ENCODE measurements around the gene MINDY4. TPM values are rescaled to one million over a fixed set of nuclear protein-coding genes. Genes with fewer than 3 reads are reported as not detected.

The MINDY4 gene
- total RNA-seq, 1 donor from 2014 or later = 5.2 TPM

DNA sequence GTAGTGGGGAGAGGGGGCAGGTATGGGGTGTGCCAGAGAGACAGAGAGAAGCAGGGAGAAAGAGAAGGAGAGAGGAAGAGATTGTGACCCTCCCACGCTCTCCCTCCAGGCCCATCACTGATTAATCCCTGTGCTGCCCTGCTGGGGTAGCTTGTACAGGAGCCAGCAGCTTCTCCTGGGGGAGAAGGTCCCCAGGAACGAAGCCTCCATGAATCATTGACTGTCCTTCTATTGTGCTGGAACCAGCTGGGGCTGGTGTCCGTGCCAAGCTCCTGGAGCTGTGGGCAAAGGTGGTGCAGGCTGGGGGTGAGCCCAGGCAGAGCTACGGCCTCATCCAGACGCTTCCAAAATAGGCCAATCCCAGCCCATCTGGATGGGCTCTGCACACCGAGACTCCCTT, 161.3 kb downstream of the MINDY4 start:
- DNase-seq = no peak

DNA sequence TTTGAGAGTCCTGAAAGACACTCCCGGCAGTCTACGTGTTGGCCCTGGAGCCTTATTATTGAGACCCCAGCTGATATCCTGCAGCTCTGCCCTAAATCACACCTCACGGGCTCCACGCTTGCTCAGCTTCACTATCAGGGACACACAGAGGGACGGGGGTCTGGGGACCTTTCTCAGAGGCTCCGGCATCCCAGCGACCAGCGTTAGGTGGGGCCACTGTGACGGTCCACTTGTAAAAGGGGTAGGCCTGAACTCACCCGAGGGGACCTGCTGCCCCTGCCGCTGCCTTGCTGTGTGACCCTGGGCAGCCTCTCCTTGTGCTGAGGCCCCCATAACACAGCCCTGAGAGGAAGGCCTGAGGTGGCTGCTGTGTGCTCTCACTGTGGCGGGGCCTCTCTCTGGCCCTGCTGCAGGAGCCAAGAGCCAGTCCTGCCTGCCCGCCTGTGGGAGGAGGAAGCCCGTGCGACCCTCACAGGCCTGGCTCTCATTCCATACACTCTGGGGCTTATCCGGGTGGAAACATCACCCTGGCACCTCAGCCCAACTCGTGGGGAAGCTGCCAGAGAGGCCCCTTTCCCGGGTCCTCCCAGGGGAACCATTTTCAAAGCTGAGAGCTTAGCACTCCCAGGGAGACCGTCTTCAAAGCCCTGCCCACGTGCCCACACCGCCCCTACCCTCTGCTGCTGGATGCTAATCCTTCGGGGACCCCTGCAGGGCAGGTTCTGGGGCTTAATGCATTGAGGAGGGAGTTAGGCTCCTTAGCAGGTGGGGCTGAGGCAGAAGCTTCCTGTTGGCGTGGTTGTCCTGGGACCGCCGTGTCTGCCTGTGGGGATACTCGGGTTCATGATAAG, 162.1 kb downstream of the MINDY4 start:
- DNase-seq = no peak

DNA sequence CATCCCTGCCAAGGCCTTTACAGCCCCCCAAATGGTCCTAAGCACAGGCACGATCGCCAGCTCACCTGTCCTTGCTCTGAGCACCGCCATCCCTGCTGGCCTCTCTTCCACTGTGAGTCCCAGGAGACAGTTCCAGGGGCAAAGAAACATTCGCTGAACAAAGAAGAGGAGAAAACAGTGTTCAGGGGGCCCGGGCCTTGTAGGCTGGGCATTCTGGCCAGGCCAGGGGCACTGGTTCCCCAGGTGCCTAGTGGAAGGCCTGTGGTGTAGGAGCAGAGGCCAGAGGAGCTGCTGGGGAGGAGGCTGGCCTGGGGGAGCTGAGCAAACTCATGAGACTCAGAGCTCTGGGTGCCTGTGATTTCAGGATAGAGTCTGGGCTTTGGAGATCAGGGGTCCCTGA, 163.0 kb downstream of the MINDY4 start:
- DNase-seq = no peak

DNA sequence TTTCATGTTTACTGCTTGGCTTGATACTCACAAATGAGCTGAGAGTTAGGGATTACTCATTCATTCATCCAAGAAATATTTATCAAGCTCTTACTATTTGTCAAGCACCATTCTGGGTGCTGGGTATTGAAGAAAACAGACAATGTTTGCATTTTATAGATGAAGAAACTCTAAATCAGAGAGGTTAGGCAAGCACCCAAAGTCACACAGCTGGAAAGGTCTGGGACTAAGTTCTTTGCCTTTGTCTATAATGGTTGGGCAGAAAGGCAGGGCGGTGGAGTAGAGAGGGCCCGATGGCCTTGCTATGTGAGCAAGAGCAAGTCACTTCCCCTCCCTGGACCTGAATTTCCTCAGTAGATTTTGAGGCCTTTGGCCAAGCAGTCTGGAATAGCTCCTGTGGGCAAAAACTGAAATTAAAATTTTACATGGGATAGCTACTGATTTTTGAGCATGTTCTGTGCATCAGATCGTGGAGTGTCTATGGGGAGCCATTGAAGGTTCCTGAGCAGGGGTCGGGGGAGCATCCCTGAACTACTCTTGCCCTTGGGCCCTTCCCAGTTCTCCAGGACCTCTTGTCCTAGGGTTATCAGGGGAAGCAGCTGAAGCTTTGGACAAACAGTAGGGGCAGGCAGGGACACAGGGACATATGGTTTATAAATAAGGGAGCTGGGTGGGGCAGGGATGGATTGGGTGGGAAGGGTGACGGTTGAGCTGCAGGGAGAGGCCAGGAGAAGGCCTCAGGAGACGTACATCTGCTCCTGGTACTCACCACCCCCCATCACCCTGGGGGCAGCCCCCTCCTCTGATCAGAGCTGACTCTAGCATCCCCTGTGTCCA, 163.7 kb downstream of the MINDY4 start:
- no peak for DNase-seq

DNA sequence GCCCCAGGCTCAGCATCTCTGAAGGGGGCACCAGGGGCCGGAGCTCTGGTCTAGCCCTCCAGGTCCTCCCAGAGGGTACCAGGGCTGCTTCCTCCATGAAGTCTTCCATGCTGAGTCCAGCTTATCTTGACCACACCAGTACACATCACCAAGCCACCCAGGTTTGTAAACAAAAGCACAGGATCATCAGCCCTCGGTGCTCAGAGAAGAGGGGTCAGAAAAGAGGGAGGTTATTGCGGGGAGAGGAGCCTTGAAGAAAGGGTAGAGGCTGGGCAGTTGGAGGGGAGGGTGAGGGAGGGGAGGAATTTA, 164.3 kb downstream of the MINDY4 start:
- DNase-seq = no peak

DNA sequence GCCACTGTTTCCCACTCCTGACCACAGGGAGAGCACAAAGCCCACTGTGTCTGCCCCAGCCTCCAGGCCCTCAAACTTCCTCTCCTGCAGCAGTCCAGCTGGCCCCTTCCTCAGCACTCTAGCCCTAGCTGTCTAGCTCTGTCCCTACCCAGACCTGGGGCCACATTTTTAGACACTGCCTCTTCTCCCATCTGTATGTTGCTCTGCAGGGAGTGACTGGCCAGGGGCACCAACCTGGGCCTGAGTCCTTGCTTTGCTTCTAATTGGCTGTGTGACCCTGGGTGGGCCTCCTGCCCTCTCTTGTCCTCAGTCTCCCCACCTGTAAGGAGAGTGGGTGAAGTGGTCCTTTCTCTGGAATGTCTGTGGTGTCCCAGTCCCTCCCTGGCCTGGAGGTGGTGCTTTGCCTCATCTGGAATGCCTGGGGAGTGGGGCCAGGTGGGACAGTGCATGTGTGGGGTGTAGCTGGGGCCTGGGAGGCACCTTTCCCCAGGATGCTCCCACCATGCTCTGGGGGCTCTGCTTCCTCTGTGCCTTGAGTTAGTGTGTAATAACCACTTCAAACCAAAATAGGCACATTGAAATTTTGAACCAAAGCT, 165.5 kb downstream of the MINDY4 start:
- DNase-seq = no peak

DNA sequence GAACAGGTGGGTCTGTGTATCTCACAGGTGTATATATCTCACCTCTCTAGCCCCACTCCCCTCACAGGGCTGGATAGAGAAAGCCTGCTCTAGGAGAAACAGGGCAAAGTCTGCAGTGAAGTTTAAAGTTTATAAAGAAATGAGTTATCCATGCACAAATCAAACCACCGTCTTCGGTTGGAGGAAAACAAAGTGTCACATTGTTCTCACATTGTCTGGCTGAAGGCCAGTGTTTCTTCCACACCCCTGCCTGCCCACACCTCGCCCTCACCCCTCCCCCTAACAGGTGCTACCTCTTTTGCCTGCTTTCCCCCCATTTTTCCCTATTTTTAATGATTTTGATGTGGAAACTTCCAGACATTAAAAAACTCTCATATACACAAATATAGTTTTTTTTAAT, 166.2 kb downstream of the MINDY4 start:
- DNase-seq = no peak

DNA sequence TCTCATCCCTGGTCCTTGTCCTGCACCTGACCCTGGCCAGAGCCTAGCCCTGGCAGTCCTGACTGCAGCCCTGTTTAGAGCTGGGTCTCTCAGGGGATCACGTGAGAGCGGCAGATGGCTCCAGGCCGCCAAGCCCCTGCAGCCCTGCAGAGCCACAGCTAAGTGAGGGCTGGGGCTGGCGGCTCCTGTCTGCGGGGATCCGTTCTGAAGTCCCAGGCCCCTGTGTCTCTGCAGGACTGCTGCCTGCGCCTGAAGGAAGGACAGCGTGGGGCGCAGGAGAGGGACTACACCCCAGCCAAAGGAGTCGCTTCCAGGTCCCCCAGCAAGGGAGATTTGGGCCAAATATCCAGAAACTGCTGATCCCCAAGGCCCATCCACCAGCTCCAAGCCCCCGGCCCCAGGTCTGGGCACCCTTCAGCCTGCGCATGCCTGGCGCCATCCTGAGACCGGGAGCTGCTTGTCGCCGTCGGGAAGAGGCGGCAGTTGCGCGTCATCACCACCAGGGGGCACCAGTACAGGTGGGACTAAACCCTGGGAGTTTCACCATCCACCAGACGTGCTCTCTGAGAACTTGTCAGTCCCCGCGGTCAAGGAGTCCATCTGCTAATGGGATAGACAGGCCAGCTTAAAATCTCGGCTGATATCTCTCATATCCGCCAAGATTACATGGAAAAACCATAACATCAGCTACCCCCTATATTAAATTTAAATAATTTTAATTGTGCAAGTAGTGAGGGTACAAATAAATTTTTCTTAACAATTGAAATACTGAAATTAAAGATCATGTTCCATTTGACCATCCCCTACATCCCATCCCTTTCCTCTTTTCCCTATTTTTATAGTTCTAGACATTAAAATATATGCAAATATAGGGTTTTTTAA, 167.5 kb downstream of the MINDY4 start:
- DNase-seq = peak; percentile 16

DNA sequence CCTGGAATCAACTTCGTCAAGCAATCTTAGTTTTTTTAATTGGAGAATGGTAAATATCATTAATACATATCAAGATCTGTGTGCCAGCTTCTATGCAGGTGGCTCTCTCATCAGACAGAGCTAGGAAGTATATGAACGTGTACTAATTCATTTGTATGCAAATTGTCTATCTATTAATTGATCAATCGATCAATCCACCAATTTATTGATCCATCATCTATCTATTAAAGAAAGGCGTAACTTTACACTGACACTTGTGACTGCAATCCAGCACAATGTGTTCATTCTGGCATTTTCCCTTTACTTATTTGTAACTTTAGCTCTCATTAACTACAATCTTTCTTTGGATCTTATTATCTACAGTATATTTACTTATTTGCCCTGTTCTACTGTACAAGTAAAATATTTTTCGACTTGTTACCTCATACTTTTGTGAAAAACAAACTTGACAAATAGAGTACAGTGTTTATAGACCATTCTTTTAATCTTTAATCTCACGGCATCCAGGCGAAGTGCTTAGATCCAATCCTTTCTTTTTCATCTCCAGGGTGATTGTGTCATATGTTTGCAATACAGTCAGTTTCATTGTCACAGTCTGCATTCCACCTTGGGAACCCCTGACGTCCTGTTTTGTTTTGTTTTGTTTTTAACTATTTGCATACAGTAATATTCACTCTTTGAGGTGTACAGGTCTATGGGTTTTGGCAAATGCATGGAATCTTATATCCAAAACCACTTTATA, 170.5 kb downstream of the MINDY4 start:
- DNase-seq = no peak

Other genes with a start within 250 kb of the MINDY4 start
- 54.4 TPM for gene GARS1, start 176.5 kb upstream of the MINDY4 start, total RNA-seq
- gene CRHR2, start 89.0 kb upstream of the MINDY4 start, total RNA-seq = 0.20 TPM
- gene INMT, start 19.3 kb upstream of the MINDY4 start, total RNA-seq = 5.9 TPM
- gene AQP1, start 140.4 kb downstream of the MINDY4 start, total RNA-seq = 56.5 TPM
- gene GHRHR, start 192.5 kb downstream of the MINDY4 start, total RNA-seq = not detected